Prostate gland (tissue), 2 donors: ENCODE measurements around the gene SEMA6B. TPM values are rescaled to one million over a fixed set of nuclear protein-coding genes. Genes with fewer than 3 reads are reported as not detected.

Experiments
- DNase-seq: peaks from one replicate; pipeline ENCODE4 v3.0.0-alpha.2; 2019; ENCODE audit warnings: low spot score
- H3K27ac ChIP-seq, 2 donors: fragments of 200-600 bp; sonication (generic); 2 replicates each; pipeline ENCODE4 v1.5.1; 2017 to 2019
- H3K27me3 ChIP-seq: fragments of 200-600 bp; sonication (generic); replicated peaks from 2 replicates; pipeline ENCODE4 v1.5.1; 2019; ENCODE audit not compliant: insufficient read depth
- H3K36me3 ChIP-seq, 2 donors: fragments of 200-600 bp; sonication (generic); 1 replicate in 1 of 2; 2 replicates in 1 of 2; pipeline versions ENCODE4 v1.5.1 to v1.8.1; 2017 to 2019
- H3K4me1 ChIP-seq: fragments of 200-600 bp; sonication (generic); replicated peaks from 2 replicates; pipeline ENCODE4 v1.5.1; 2019
- H3K4me3 ChIP-seq, 2 donors: fragments of 200-600 bp; sonication (generic); 2 replicates each; pipeline ENCODE4 v1.5.1; 2017 to 2019
- H3K9me3 ChIP-seq: fragments of 200-600 bp; sonication (generic); 2 replicates; pipeline ENCODE4 v1.5.1; 2017
- CTCF ChIP-seq, 4 experiments: fragments of 200-600 bp in 2 of 4; fragments of 450-650 bp in 2 of 4; sonication (generic) in 2 of 4; IDR thresholded peaks; 1 replicate in 3 of 4; 2 replicates in 1 of 4; pipeline ENCODE4 v1.5.1; 2016 to 2019; ENCODE audit warnings: antibody characterized with exemption in 4 of 4, mild to moderate bottlenecking in 2 of 4, moderate library complexity in 2 of 4
- POLR2A ChIP-seq: fragments of 450-650 bp; IDR thresholded peaks from one replicate; pipeline ENCODE4 v1.6.1; 2016; ENCODE audit warnings: antibody characterized with exemption, mild to moderate bottlenecking
- POLR2AphosphoS5 ChIP-seq: sonication (generic); formaldehyde crosslinking; IDR thresholded peaks from one replicate; pipeline ENCODE4 v1.6.1; 2017; ENCODE audit warnings: antibody characterized with exemption
- WGBS: methylation state at CpG from one replicate; pipeline ENCODE4 v1.1.5; 2018; 5-methylcytosine and 5-hydroxymethylcytosine counted together
- intact Hi-C: fragments of 100-400 bp; cut with DNase I; formaldehyde crosslinking; loops from one replicate; pipeline ENCODE4 v1.14.2; 2022
- total RNA-seq, 2 donors: library from RNA; depleted of rRNA; stranded (reverse); fragments of >200 nt; gene quantifications; one replicate each; pipeline ENCODE4 v1.1.0, GENCODE V29; 2016

The SEMA6B gene
- total RNA-seq, 2 donors from 2014 or later, result 4.3 to 7.8 TPM

GRCh38 chr19:4577020-4577782 is 17.7 kb upstream of the SEMA6B start:
- H3K4me1 ChIP-seq, result no peaks in the 10 kb centered on the region
- H3K36me3 ChIP-seq, result no peaks in the 10 kb centered on the region
- TF ChIP-seq POLR2AphosphoS5 (no peak), POLR2A (no peak), CTCF (IDR thresholded peaks at IDR 0.05) (no peak)
- DNase-seq, result no peak
- no peak overlapping the region for H3K4me3 ChIP-seq
- 84% methylated on average over 5 of the region's 5 CpGs for WGBS
- H3K9me3 ChIP-seq, result no peaks in the 10 kb centered on the region
- H3K27ac ChIP-seq, result no peak overlapping the region
- H3K27me3 ChIP-seq, result peaks cover 10% of the 10 kb centered on the region
- intact Hi-C loops, result loop anchor here (5.0 kb wide), 1 partner anchor 60 kb away; the partner anchor contains the start of gene TNFAIP8L1

DNA sequence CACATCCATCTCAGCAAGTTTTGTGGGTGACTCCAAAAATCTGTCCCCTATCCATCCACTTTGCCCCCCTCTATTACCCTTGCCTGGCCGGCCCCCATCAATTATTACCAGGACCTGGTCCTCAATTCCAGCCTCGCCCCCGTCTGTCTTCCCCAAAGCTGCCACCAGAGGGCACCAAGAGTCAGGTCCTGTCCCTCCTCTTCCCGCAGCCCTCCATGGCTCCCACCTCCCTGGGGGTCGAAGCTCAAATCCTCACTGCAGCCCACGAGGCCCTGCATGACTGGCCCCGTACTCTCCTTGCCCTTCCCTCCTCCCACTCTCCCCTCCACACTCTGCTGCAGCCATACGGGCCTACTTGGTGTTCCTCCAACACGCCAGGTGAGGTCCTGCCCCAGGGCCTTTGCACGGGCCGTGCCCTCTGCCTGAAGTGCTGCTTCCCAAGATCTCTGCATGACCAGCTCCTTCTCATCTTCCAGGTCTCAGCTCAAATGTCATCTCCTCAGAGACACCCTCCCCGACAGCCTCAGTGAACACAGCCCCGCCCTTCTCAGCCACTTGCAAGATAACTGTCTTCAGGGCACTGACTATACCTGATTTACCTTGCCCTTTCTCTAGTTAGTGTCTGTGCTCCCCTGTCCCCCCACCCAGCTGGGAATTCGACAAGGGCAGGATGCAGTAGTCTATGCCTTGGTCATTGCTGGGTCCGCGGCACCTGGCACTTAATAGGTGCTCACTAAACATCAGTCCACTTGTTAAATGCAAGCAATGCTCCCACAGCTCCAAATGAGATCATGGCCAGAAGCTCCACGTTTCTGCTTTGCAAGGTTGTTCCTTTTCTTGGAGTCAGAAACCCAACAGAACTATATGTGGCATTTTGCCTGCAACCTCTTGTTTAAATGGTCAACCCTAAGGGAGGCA is 16.8 kb upstream of the SEMA6B start:
- no peaks in the 10 kb centered on the region for H3K4me1 ChIP-seq
- intact Hi-C loops, result loop anchor here (5.0 kb wide), 1 partner anchor 61 kb away; the partner anchor contains the start of gene TNFAIP8L1
- WGBS, result 62% methylated on average over 17 of the region's 17 CpGs
- H3K9me3 ChIP-seq, result no peaks in the 10 kb centered on the region
- H3K36me3 ChIP-seq, result no peaks in the 10 kb centered on the region
- H3K27me3 ChIP-seq, result peaks cover 10% of the 10 kb centered on the region
- H3K4me3 ChIP-seq, result no peak overlapping the region
- no peak overlapping the region for H3K27ac ChIP-seq
- peak; percentile 34 for DNase-seq
- no peak for TF ChIP-seq POLR2AphosphoS5
- TF ChIP-seq CTCF (IDR thresholded peaks at IDR 0.05), result peak in 3 of 4 experiments; percentile 43 to 64 (median 63)

DNA sequence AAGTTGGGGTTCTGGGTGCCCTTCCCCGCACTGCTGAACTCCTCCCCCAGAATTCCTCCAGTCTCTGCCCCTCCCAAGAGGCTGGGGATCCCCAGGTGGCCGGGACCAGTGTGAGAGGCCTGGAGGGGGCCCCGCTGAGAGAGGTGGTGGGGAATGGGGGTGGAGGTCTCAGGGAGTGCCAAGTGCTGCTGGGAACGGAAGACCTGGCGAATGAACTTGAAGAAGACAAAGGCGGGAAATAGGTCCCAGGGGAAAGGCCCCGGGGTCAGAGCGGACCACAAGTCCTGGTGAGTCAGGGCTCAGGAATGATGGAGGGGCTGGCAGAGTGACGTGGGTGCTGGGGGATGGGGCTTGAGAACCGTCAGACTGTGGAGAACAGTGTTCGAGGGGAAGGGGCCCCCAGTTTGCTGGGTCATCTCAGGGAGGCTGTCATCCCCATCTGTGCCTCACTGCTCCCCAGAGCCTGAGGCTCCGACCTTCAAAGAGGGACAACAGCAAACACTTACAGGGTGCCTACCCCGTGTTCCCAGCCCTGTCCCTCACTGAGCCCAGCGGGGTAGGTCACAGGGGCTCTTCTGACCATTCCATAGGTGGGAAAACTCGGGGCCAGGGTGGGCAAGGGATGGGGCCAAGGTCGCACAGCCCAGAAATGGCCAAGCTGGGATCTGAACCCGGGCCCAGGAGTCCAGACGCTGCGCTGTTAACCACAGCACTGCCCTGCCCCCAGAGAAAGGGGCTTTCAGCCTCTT is 16.0 kb upstream of the SEMA6B start:
- Histone ChIP-seq H3K27me3 (peaks cover 4% of the 10 kb centered on the region), H3K36me3 (no peaks in the 10 kb centered on the region), H3K4me1 (no peaks in the 10 kb centered on the region), H3K27ac (no peak overlapping the region), H3K9me3 (no peaks in the 10 kb centered on the region), H3K4me3 (no peak overlapping the region)
- intact Hi-C loops, result loop anchor here (5.0 kb wide), 1 partner anchor 62 kb away; the partner anchor contains the start of gene TNFAIP8L1
- DNase-seq, result no peak
- 40% methylated on average over 19 of the region's 19 CpGs for WGBS
- TF ChIP-seq CTCF (IDR thresholded peaks at IDR 0.05), result no peak
- TF ChIP-seq POLR2AphosphoS5, result no peak
- no peak for TF ChIP-seq POLR2A

DNA sequence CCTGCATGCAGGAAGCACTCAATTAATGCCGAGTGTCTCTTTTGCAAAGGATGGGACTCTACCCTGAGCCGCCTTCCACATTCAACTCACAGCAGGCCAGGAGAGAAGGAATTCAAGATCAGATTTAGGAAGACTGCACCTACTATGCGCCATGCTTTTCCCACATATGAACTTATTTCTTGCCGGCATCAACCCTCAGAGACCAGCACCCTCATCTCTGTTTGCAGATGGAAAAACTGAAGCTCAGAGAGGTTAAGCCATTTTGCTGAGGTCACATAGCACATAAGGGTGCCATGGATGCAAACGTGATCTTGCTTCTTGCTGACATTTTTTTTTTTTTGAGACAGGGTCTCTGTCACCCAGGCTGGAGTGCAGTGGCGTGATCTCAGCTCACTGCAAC is 14.2 kb upstream of the SEMA6B start:
- Histone ChIP-seq H3K27ac (no peak overlapping the region), H3K4me3 (no peak overlapping the region), H3K4me1 (no peaks in the 10 kb centered on the region), H3K27me3 (peaks cover 1% of the 10 kb centered on the region), H3K9me3 (no peaks in the 10 kb centered on the region), H3K36me3 (no peaks in the 10 kb centered on the region)
- TF ChIP-seq CTCF (IDR thresholded peaks at IDR 0.05) (no peak), POLR2AphosphoS5 (no peak), POLR2A (no peak)
- no peak for DNase-seq
- WGBS, result 86% methylated on average over 6 of the region's 6 CpGs
- intact Hi-C loops, result no loop called here
